Prostate gland (tissue), 2 donors: ENCODE data around the gene RNF180.

Experiments used
- CTCF ChIP-seq, 4 experiments: fragments of 200-600 bp in 2 of 4; fragments of 450-650 bp in 2 of 4; sonication (generic) in 2 of 4; IDR thresholded peaks; 1 replicate in 3 of 4; 2 replicates in 1 of 4; pipeline ENCODE4 v1.5.1; 2016 to 2019; ENCODE audit warnings: antibody characterized with exemption in 4 of 4, mild to moderate bottlenecking in 2 of 4, moderate library complexity in 2 of 4
- POLR2A ChIP-seq: fragments of 450-650 bp; IDR thresholded peaks from one replicate; pipeline ENCODE4 v1.6.1; 2016; ENCODE audit warnings: antibody characterized with exemption, mild to moderate bottlenecking

GRCh38 chr5:64206653-64207052 lies 41.0 kb downstream of the RNF180 start:
- no peak for TF ChIP-seq CTCF (IDR thresholded peaks at IDR 0.05)
- no peak for TF ChIP-seq POLR2A
